HG02642 (cell line): ENCODE measurements around the gene LSM12.
A peak's percentile ranks its signal among the peaks of the same experiment; 100 is the strongest.
"Not testable (repeated sequence)": the region's sequence is repeated elsewhere in the genome, so short reads cannot be mapped to it uniquely, and the experiment has no call there.

Experiments used
- ATAC-seq: cut with Tn5 transposase; IDR thresholded peaks from one replicate; pipeline ENCODE4 v1.9.1; 2021; ENCODE audit warnings: mild to moderate bottlenecking; ENCODE audit not compliant: unreplicated experiment, poor library complexity

Gene LSM12

GRCh38 chr17:44012391-44012790, 54.1 kb downstream of the LSM12 start:
- no peak for ATAC-seq

- no peak for ATAC-seq
Measured at GRCh38 chr17:44011876-44012275, 54.6 kb downstream of the LSM12 start.

GRCh38 chr17:44010966-44011647, 55.4 kb downstream of the LSM12 start:
- no peak for ATAC-seq

GRCh38 chr17:44008205-44008909, 58.1 kb downstream of the LSM12 start:
- ATAC-seq, result no peak

- ATAC-seq, result no peak
Measured at GRCh38 chr17:44007346-44008204, 58.9 kb downstream of the LSM12 start.

GRCh38 chr17:44006598-44007345, 59.7 kb downstream of the LSM12 start:
- ATAC-seq, result peak; percentile 64

GRCh38 chr17:44006272-44006597, 60.2 kb downstream of the LSM12 start:
- no peak for ATAC-seq

GRCh38 chr17:44005527-44006271, 60.8 kb downstream of the LSM12 start:
- ATAC-seq, result no peak

- ATAC-seq, result no peak
Measured at GRCh38 chr17:44004761-44005526, 61.5 kb downstream of the LSM12 start.

GRCh38 chr17:44004077-44004760, 62.3 kb downstream of the LSM12 start, which contains the start of gene NAGS:
Gene NAGS (plus strand): TSS chr17:44004622. CDS start chr17:44004664, 42 bp downstream.
- ATAC-seq, result no peak

- no peak for ATAC-seq
Measured at GRCh38 chr17:44002141-44002848, 64.2 kb downstream of the LSM12 start.

GRCh38 chr17:44001461-44001920, 65.0 kb downstream of the LSM12 start:
- ATAC-seq, result no peak

- no peak for ATAC-seq
Measured at GRCh38 chr17:44000871-44001460, 65.5 kb downstream of the LSM12 start.

GRCh38 chr17:44000141-44000860, 66.2 kb downstream of the LSM12 start:
- ATAC-seq, result no peak

GRCh38 chr17:43999024-43999423, 67.4 kb downstream of the LSM12 start:
- ATAC-seq, result no peak

GRCh38 chr17:43998552-43998951, 67.9 kb downstream of the LSM12 start:
- no peak for ATAC-seq

GRCh38 chr17:43997180-43997579, 69.3 kb downstream of the LSM12 start:
- ATAC-seq, result not testable (repeated sequence)
